Tibial artery (tissue), 4 donors: Measurements from ENCODE around the gene L3MBTL4.
"Not testable (repeated sequence)": the region's sequence is repeated elsewhere in the genome, so short reads cannot be mapped to it uniquely, and the experiment has no call there.

Source experiments
- DNase-seq, 2 donors: peaks; one replicate each; pipeline ENCODE4 v3.0.0-alpha.2; 2019
- H3K27ac ChIP-seq, 2 donors: fragments of 200-600 bp; sonication (generic) in 1 of 2; 1 replicate in 1 of 2; 2 replicates in 1 of 2; pipeline ENCODE4 v1.5.1; 2018 to 2019; ENCODE audit warnings: mild to moderate bottlenecking in 1 of 2
- H3K27me3 ChIP-seq, 2 donors: fragments of 200-600 bp; sonication (generic) in 1 of 2; one replicate each; pipeline versions ENCODE4 v1.5.1 to v1.6.0; 2016 to 2019
- H3K36me3 ChIP-seq, 3 donors: fragments of 200-600 bp; sonication (generic) in 2 of 3; one replicate each; pipeline ENCODE4 v1.5.1; 2016 to 2019; ENCODE audit warnings: mild to moderate bottlenecking in 2 of 3
- H3K4me1 ChIP-seq, 4 donors: fragments of 200-600 bp; sonication (generic) in 2 of 4; 1 replicate in 3 of 4; 2 replicates in 1 of 4; pipeline ENCODE4 v1.5.1; 2016 to 2019
- H3K4me3 ChIP-seq, 2 donors: fragments of 200-600 bp; sonication (generic) in 1 of 2; 1 replicate in 1 of 2; 2 replicates in 1 of 2; pipeline ENCODE4 v1.5.1; 2018 to 2019; ENCODE audit warnings: mild to moderate bottlenecking in 2 of 2
- H3K9me3 ChIP-seq, 3 donors: fragments of 200-600 bp; sonication (generic) in 1 of 3; one replicate each; pipeline ENCODE4 v1.5.1; 2016 to 2019
- CTCF ChIP-seq, 2 experiments: fragments of 200-600 bp in 1 of 2; fragments of 450-650 bp in 1 of 2; IDR thresholded peaks; one replicate each; pipeline ENCODE4 v1.5.1; 2017 to 2019; ENCODE audit warnings: antibody characterized with exemption in 2 of 2, mild to moderate bottlenecking in 1 of 2, moderate library complexity in 1 of 2
- intact Hi-C: fragments of 100-400 bp; cut with DNase I; formaldehyde crosslinking; loops from one replicate; pipeline ENCODE4 v1.15.0; 2023; ENCODE audit warnings: low total_unique reads

The L3MBTL4 gene

GRCh38 chr18:6203791-6204190, 210.9 kb downstream of the L3MBTL4 start:
- no peaks in the 10 kb centered on the region for H3K27me3 ChIP-seq
- no peak for TF ChIP-seq CTCF (IDR thresholded peaks at IDR 0.05)
- intact Hi-C loops, result no loop called here
- H3K4me1 ChIP-seq, result no peaks in the 10 kb centered on the region
- no peak for DNase-seq
- H3K4me3 ChIP-seq, result no peak overlapping the region
- H3K36me3 ChIP-seq, result no peaks in the 10 kb centered on the region
- H3K27ac ChIP-seq, result no peak overlapping the region
- H3K9me3 ChIP-seq, result no peaks in the 10 kb centered on the region

GRCh38 chr18:6202861-6203260, 211.8 kb downstream of the L3MBTL4 start:
- no peak overlapping the region for H3K27ac ChIP-seq
- DNase-seq, result no peak
- H3K4me3 ChIP-seq, result no peak overlapping the region
- no peaks in the 10 kb centered on the region for H3K9me3 ChIP-seq
- intact Hi-C loops, result no loop called here
- no peak for TF ChIP-seq CTCF (IDR thresholded peaks at IDR 0.05)
- no peaks in the 10 kb centered on the region for H3K36me3 ChIP-seq
- no peaks in the 10 kb centered on the region for H3K4me1 ChIP-seq
- H3K27me3 ChIP-seq, result no peaks in the 10 kb centered on the region

- Histone ChIP-seq H3K27ac (no peak overlapping the region), H3K36me3 (no peaks in the 10 kb centered on the region), H3K27me3 (no peaks in the 10 kb centered on the region), H3K4me3 (no peak overlapping the region), H3K9me3 (no peaks in the 10 kb centered on the region), H3K4me1 (no peaks in the 10 kb centered on the region)
- no peak for TF ChIP-seq CTCF (IDR thresholded peaks at IDR 0.05)
- intact Hi-C loops, result no loop called here
- no peak for DNase-seq
These were observed 214.4 kb downstream of the L3MBTL4 start for GRCh38 chr18:6200204-6200774.

- no peak for DNase-seq
- intact Hi-C loops, result no loop called here
- TF ChIP-seq CTCF (IDR thresholded peaks at IDR 0.05), result no peak
- H3K9me3 ChIP-seq, result no peaks in the 10 kb centered on the region
- no peaks in the 10 kb centered on the region for H3K27me3 ChIP-seq
- H3K4me1 ChIP-seq, result no peaks in the 10 kb centered on the region
- H3K4me3 ChIP-seq, result no peak overlapping the region
- no peaks in the 10 kb centered on the region for H3K36me3 ChIP-seq
- H3K27ac ChIP-seq, result no peak overlapping the region
These were observed 214.9 kb downstream of the L3MBTL4 start for GRCh38 chr18:6199777-6200176.

- Histone ChIP-seq H3K36me3 (no peaks in the 10 kb centered on the region), H3K9me3 (no peaks in the 10 kb centered on the region), H3K4me3 (no peak overlapping the region), H3K4me1 (no peaks in the 10 kb centered on the region), H3K27ac (no peak overlapping the region), H3K27me3 (no peaks in the 10 kb centered on the region)
- intact Hi-C loops, result no loop called here
- no peak for TF ChIP-seq CTCF (IDR thresholded peaks at IDR 0.05)
- DNase-seq, result no peak
These were observed 216.1 kb downstream of the L3MBTL4 start for GRCh38 chr18:6198585-6198984.

- Histone ChIP-seq H3K36me3 (no peaks in the 10 kb centered on the region), H3K27me3 (no peaks in the 10 kb centered on the region), H3K9me3 (peaks cover 0 to 7% (median 5%) of the 10 kb centered on the region in 3 donors), H3K4me3 (no peak overlapping the region), H3K27ac (no peak overlapping the region), H3K4me1 (no peaks in the 10 kb centered on the region)
- TF ChIP-seq CTCF (IDR thresholded peaks at IDR 0.05), result no peak
- DNase-seq, result no peak
- intact Hi-C loops, result no loop called here
These were observed 220.1 kb downstream of the L3MBTL4 start for GRCh38 chr18:6194640-6195039.

- DNase-seq, H3K36me3 ChIP-seq, H3K4me3 ChIP-seq, H3K27ac ChIP-seq, intact Hi-C loops, H3K27me3 ChIP-seq, H3K4me1 ChIP-seq: not testable (repeated sequence)
- peaks cover 0 to 13% (median 7%) of the 10 kb centered on the region in 3 donors for H3K9me3 ChIP-seq
These were observed 228.9 kb downstream of the L3MBTL4 start for GRCh38 chr18:6185782-6186181.
